GM11168 (cell line): Measurements from ENCODE around the gene PROCA1.

Source experiments
- in situ Hi-C: fragments of 300-500 bp; cut with MboI; formaldehyde crosslinking; loops from one replicate; pipeline ENCODE4 v1.12.0; 2022; ENCODE audit warnings: low sequenced_read_pairs; ENCODE audit not compliant: unreplicated experiment

PROCA1 gene

GRCh38 chr17:28711723-28712031, at the start of gene PROCA1:
PROCA1 (minus strand) TSS chr17:28711888; CDS start chr17:28711660, 228 bp downstream.
- in situ Hi-C loops, result no loop called here

- in situ Hi-C loops, result loop anchor here (10.0 kb wide), 1 partner anchor 134 kb away; the partner anchor contains the start of gene FLOT2
These were observed 49.2 kb upstream of the PROCA1 start for GRCh38 chr17:28760601-28761562.

- in situ Hi-C loops, result no loop called here
These were observed 47.7 kb upstream of the PROCA1 start for GRCh38 chr17:28759256-28759865.

GRCh38 chr17:28758411-28759121, 46.9 kb upstream of the PROCA1 start:
- in situ Hi-C loops, result no loop called here

GRCh38 chr17:28756049-28756804, 44.5 kb upstream of the PROCA1 start:
- in situ Hi-C loops, result no loop called here

GRCh38 chr17:28755486-28755885, 43.8 kb upstream of the PROCA1 start:
- in situ Hi-C loops, result no loop called here

- in situ Hi-C loops, result no loop called here
These were observed 40.1 kb upstream of the PROCA1 start for GRCh38 chr17:28751600-28752366.

- in situ Hi-C loops, result no loop called here
These were observed 38.7 kb upstream of the PROCA1 start for GRCh38 chr17:28750178-28751047.

- in situ Hi-C loops, result no loop called here
These were observed 38.0 kb upstream of the PROCA1 start for GRCh38 chr17:28749516-28750177.

- in situ Hi-C loops, result no loop called here
These were observed 37.3 kb upstream of the PROCA1 start for GRCh38 chr17:28748852-28749515.

- in situ Hi-C loops, result no loop called here
These were observed 36.4 kb upstream of the PROCA1 start for GRCh38 chr17:28747801-28748750.

GRCh38 chr17:28747051-28747691, 35.5 kb upstream of the PROCA1 start:
- in situ Hi-C loops, result no loop called here

- in situ Hi-C loops, result no loop called here
These were observed 34.9 kb upstream of the PROCA1 start for GRCh38 chr17:28746611-28747050.

GRCh38 chr17:28745786-28746411, 34.2 kb upstream of the PROCA1 start:
- in situ Hi-C loops, result no loop called here

- in situ Hi-C loops, result no loop called here
These were observed 33.5 kb upstream of the PROCA1 start for GRCh38 chr17:28744972-28745785.
